Left renal pelvis (tissue), 4 donors: Measurements from ENCODE around the gene PCNT. TPM values are rescaled to one million over a fixed set of nuclear protein-coding genes. Genes with fewer than 3 reads are reported as not detected.
"Not testable (repeated sequence)": the region's sequence is repeated elsewhere in the genome, so short reads cannot be mapped to it uniquely, and the experiment has no call there.

Source experiments
- DNase-seq, 4 donors: peaks; one replicate each; pipeline ENCODE4 v3.0.0-alpha.2; 2013; ENCODE audit warnings: low read depth in 4 of 4, low spot score in 3 of 4
- polyA plus RNA-seq, 4 donors: library from polyadenylated mRNA; unstranded; fragments of 120-200 nt; gene quantifications; one replicate each; pipeline ENCODE4 v1.2.1, GENCODE V29; 2013; ENCODE audit not compliant: insufficient read length in 4 of 4

The PCNT gene
- polyA plus RNA-seq, 4 donors, result 25.5 to 43.2 (median 33.0) TPM

DNA sequence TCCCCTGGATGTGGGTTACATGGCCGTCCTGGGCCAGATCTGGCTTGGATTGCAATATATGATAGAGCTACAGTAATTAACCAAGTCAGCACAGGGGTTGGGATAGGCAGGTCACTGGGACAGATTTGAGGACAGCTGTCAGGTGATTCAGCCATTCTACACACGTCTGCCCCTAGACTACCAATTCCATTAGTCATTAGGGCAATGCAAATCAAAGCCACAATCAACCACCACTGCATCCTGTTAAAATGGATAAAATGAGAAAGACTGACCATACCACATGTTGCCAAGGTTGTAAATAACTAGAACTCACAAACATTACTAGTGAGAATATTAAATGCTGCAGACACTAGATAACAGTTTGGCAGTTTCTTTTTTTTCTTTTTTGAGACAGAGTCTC lies 16.3 kb upstream of the PCNT start:
- no peak for DNase-seq

DNA sequence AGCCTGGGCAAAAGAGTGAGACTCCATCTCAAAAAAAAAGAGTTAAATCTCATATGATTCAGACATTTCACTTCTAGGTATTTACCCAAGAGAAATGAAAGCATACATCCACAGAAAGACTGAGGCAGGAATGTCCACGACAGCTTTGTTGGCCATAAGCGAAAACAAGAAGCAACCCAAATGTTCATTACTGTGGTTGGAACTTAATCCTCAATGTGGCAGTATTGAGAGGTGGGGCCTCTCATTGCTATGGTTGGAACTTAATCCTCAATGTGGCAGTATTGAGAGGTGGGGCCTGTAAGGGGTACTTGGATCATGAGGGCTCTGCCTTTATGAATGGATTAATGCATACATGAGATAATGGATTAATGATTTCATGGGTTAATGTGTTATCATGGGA lies 15.5 kb upstream of the PCNT start:
- DNase-seq, result no peak

DNA sequence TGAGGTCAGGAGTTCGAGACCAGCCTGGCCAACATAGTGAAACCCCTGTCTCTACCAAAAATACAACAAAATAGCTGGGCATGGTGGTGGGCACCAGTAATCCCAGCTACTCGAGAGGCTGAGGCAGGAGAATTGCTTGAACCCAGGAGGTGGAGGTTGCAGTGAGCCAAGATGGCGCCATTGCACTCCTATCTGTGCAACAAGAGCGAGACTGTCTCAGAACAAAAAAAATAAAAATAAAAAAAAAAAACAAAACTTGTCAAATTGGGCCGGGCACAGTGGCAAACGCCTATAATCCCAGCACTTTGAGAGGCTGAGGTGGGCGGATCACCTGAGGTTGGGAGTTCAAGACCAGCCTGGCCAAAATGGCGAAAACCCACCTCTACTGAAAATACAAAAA lies 13.7 kb upstream of the PCNT start:
- not testable (repeated sequence) for DNase-seq

GRCh38 chr21:46311568-46311967 lies 12.4 kb upstream of the PCNT start:
- DNase-seq, result no peak

DNA sequence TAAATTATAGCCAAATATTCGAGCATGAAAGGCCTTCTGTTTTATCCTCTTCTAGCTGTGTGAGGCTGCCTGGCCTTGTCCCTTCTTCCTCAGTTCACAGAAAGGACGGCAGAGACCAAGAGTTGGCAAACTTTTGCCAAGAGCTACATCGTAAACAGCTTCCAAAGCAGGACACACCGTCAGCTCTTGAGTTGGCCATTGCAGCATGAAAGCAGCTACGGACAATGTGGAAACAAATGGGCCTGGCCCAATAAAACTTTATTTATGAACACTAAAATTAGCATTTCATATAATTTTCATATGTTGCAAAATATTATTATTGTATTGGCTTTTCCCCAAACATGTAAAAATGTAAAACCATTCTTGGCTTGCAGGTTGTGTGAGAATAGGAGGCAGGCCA lies 11.0 kb upstream of the PCNT start:
- DNase-seq, result no peak

- no peak for DNase-seq
Measured at GRCh38 chr21:46314441-46315020, 9.4 kb upstream of the PCNT start.

GRCh38 chr21:46316708-46317324 lies 7.1 kb upstream of the PCNT start:
- no peak for DNase-seq

- DNase-seq, result no peak
Measured at GRCh38 chr21:46317710-46318463, 6.1 kb upstream of the PCNT start.

- DNase-seq, result no peak
Measured at GRCh38 chr21:46318464-46318845, 5.5 kb upstream of the PCNT start.

GRCh38 chr21:46319186-46319585 lies 4.8 kb upstream of the PCNT start:
- DNase-seq, result no peak

DNA sequence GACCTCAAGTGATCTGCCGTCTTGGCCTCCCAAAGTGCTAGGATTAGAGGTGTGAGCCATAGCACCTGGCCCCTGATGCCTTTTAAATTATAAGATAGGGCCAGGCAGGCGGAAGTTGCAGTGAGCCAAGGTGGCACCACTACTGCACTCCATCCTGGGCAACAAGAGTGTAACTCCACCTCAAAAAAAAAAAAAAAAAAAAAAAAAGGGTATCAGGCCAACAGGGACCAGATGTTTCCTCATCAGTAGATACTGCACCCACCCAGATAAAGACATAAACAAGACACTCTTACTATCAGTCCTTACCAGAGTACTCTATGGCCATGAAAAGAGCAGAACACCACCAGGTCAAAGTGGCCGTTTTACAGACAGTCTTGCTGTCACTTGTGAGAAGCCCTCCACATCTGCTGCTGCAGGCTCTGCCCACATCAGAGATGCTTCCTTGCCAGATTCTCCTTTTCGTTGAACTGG lies 3.6 kb upstream of the PCNT start:
- DNase-seq, result no peak

- no peak for DNase-seq
Measured at GRCh38 chr21:46322351-46323226, 1.4 kb upstream of the PCNT start.

DNA sequence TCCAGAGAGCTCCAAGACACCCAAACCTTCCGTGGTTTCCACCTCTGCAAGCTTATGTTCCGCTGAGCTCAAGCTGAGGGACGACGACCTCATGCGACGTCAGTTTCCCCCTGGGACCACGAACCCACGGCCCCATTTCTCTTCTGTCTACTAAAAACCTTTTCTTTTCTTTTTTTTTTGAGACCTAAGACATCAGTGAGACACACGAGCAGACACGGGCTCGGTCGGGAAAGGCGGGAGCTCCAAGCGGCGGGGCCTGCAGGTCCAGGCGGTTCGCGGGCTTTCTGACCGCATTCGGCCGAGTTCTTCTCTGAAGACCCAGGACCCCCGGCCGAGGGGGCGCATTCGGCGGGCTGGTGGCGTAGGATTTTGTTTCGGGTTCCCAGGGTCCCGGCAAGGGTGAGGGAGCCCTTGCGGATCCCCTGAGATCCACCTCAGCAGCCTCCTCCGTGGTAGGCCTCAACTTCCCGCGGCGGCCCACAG lies 688 bp upstream of the PCNT start:
- DNase-seq, result no peak

GRCh38 chr21:46324390-46325072 lies 575 bp downstream of the PCNT start:
- peak in 3 of 4 donors; percentile 69 to 74 (median 69) for DNase-seq

- no peak for DNase-seq
Measured at GRCh38 chr21:46325073-46325912, 1.3 kb downstream of the PCNT start.

GRCh38 chr21:46326110-46326703 lies 2.3 kb downstream of the PCNT start:
- no peak for DNase-seq

DNA sequence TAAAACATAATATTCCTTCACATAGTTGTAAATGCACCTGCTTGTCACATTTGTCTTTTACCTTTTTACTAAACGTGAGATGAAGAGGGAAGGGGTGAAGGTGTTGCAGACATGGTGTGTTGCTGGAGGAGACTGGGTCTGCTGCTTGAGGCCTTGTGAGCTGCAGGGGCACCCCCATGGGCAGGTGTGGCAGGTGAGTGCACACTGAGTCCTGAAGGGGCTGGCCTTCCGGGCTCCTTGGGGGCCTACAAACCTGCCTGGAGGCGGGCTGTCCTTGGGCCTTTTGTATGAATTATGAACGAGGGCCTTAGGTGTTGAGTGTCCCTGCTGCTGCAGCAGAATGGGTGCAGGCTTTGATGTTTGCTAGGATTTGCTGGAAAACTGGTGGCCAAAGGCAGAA lies 3.8 kb downstream of the PCNT start:
- no peak for DNase-seq

DNA sequence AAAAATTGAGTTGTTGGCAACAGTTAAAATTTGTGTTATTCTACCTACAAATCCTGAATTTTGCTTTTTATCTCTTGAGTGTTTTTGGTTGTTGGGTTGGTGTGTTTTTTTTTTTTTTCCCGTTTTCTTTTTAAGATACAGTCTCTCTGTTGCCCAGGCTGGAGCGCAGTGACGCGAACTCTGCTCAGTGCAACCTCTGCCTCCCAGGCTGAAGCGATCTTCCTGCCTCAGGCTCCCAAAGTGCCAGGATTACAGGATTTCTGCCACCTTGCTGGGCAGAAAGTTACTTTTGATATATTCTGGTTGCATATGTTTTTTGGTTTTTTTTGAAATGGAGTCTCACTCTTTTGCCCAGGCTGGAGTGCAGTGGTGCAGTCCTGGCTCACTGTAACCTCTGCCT lies 4.2 kb downstream of the PCNT start:
- DNase-seq, result no peak

DNA sequence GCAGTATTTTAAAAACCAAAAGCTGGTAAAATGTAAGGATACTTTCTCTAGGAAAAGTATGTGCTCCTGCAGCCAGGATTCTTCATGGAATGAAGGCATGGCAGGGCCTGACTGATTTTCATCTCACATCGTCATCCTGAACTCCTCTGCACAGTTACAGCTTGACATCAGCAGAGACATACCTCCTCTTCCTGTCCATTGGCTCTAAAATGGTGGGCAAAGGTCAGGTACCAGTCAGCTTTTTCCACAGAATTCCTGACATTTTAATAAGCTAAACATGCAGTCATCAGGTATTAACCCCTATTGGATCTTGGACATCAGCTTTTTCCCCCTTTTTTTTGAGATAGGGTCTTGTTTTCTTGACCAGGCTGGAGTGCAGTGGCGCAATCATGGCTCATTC lies 5.8 kb downstream of the PCNT start:
- DNase-seq, result no peak
